GM18873 (cell line): ENCODE results near the gene MAML3.

Experiments
- ATAC-seq: cut with Tn5 transposase; IDR thresholded peaks from one replicate; pipeline ENCODE4 v1.9.1; 2021; ENCODE audit warnings: mild to moderate bottlenecking, moderate library complexity, moderate number of reproducible peaks; ENCODE audit not compliant: unreplicated experiment, low FRiP score

The MAML3 gene

GRCh38 chr4:140019619-140020347, 134.2 kb downstream of the MAML3 start:
- no peak for ATAC-seq

DNA sequence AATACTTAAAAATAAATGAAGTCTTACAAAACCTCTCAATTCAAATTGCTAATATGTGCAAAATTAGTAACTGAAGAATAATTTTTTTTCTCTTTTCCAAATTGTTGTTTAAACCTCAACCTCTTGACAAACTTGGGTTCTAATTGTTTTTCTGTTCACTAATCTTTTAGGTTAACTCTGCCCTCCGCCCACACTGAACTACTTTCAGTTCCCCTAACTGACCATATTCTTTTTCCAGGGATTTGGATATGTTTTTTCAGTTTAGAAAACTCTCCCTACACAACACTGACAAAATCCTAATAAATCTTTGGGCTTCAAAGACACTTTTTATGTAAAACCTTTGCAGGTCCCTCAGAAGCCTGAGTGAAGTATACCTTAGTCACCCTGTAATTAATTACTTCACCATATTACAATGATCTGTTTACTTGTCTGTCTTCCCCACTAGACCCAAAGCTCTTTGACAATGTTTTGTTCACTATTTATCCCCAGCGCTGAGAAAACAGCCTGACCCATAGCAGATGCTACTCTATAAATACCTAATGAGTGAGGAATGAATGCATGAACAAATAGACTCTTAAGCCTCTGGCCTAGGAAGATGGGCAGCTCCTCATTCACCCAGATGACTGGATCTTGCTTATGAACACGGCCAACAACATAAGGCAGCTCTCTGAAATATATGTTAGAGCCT, 134.9 kb downstream of the MAML3 start:
- no peak for ATAC-seq

- ATAC-seq: no peak
Observed at GRCh38 chr4:140014284-140014683, 139.7 kb downstream of the MAML3 start.

- no peak for ATAC-seq
Observed at GRCh38 chr4:140012688-140013486, 141.1 kb downstream of the MAML3 start.

- ATAC-seq: no peak
Observed at GRCh38 chr4:140005699-140006098, 148.3 kb downstream of the MAML3 start.

- no peak for ATAC-seq
Observed at GRCh38 chr4:140004922-140005627, 148.9 kb downstream of the MAML3 start.

DNA sequence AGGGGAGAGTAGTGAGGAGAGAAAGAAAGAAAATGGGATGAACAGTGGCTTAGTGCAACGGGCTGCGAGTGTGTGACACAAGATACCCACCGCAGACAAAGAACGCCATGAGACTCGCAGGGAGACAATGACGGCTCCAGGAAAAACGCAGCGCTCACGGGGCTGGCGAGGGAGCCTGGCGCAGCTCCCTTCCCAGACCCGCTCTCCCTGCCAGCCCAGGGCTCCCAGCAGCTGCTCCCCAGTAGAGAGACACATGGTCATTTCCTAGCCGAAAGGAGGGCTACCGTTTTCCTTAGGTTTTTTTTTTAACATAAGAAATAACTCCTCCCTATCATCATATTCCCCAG, 149.5 kb downstream of the MAML3 start:
- no peak for ATAC-seq

DNA sequence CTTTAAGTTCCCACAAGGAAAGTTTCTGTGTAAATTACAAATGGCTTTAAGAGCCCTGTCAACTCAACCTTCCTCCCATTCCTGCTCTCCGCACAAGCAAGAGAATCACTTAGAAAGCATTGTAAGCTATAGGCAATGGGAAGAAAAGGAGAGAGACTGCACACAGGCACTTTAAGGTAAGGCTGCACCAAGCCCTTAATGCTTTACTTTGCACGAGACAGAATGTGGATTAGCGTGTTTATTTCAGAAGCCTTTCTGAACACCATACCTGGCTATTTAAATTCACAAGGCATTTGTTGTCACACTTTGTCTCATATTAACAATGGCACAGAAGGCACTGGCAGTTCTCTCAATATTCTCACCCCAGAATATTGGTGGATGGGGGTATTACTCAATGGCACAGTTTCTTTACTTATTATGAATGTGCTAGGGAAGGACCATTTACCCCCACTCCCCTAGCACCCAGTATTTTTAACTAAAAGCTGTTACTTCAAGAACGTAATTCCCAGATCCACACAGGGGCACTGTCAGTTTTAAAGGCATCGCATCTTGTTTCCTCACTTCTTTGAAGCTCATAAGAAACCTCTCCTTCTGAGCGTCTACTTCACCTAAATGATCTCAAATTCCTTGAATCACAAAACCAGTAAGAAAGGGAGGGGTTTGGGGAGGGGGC, 150.0 kb downstream of the MAML3 start:
- ATAC-seq: no peak

GRCh38 chr4:140000232-140000631, 153.8 kb downstream of the MAML3 start:
- no peak for ATAC-seq

DNA sequence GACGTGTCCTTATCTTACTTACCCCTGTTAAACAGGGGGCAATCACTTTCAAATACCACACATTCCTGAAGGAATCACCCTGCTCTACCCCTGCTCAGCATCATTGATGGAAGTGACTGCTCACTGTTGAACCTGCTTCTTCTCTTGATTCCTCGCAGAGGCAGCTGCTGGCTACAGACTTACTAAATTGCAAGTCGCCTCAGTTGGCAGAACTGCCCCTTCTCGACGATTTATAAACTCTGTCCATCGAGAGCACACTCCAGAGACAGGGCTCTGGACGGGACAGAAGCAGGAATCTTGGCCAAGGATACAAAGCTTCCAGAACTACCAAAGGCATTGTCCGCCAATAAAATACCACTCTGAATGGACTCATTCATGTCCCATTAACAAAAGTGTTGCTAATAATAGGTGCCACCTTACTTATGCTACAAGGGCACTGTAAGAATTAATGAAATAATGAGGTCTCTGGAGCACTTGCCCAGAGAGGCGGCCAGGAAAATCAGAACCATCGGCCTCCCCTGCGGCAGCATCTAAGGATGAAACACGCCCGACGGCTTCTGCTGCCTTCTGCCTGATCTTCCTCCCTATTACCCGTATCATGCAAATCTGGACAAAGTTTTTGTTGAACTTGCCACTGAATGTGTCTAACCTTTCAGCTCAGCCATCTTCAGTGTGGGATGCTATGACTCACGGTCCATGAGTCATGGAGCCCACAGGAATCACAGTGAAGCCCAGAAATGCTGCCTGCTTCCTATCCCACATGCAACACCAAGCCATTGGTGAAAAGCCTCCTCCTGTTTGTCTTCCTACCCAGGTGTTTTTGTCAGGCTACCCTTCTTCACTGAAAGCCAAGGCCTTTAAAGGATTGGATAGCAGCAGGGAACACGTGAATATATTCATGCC, 164.9 kb downstream of the MAML3 start:
- ATAC-seq: no peak

- no peak for ATAC-seq
Observed at GRCh38 chr4:139987502-139987850, 166.5 kb downstream of the MAML3 start.

DNA sequence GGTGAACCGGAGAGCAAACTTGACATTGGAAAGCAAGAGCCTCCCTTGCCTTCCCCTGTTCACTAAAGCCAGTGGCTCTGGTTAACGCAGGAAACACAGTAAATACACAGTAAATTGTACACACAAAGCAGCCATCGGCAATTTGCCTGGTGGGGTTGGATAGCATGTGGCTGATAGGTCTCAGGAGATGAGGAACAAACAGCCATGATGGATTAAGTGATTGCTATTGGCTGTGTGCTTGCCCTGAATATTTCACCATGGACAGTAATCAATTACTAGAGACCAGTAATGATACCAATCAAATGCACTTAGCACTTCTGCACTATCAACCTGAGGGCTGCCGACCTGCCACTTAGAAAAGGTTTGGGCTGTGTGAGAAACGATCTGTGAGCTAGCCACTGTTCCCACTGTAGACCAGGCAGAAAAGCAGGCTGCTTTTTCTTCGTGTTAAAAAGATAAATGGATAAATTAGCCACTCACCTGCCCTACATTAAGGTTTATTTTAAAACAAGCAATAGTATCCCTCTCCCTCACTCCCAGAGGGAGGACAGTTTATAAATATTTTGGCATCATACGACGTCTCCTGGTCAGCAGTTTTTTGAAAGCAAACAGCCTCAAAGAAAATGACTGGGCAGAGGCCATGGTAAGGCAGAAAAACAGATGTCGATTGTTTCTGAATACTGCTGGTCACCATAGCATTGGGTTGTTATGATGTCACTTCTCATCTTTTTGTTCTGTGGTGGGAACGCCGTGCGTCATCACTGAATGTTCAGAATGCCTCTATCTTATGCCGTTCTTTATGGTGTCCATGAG, 167.1 kb downstream of the MAML3 start:
- no peak for ATAC-seq

DNA sequence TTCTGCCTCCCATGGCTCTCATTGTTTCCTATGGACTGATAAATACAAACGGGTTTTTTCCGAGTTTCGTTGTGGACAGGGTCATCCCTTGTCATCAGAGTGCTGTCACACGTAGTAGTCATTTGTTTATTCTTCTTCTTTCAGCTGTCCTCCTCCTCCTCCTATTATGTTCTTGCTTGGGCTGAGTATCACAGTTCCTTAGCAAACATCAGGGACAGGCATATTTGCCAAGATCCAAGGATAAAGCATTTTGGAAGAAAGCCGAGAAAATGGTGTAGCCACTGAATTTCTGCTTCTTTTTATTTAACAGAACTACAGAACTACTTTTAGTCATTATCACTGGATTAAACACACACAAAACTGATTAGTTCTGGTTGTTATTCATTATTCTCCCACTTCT, 167.9 kb downstream of the MAML3 start:
- no peak for ATAC-seq

DNA sequence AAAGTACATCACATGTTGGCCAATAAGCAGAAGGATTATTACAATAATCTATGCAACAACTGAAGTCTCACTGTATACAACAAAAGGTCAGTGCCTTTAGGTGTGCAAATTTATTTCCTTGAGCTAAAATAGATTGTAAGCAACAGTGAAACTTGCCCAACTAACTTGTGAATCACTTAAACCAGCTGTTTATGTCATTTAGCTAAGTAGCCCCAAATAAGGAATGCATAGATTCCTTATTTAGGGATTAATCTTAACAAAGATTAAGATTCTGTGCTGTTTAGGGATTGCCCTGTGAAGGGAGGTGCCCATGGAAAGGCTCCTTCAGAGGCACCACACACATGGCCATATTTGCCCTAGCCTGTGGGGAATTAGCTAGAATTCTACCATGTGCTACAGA, 168.6 kb downstream of the MAML3 start:
- no peak for ATAC-seq

GRCh38 chr4:139984471-139984870, 169.5 kb downstream of the MAML3 start:
- no peak for ATAC-seq

DNA sequence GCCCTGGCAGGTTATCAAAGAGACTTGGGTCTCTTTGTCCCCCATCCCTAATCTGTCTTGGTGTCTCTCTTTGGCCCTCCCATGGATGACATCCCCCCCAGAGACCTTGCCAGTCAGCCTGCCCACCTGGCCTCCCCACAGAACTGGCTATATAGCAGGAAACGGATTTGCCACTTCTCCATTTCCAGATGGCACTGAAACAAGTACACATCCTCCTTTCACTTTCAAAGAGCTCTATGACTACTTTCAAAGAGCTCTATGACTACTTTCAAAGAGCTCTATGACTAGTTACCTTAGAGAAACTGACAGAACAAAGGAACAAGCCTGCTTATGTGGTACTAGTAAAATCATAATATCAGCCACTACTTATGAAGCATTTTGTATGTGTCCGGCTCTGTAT, 175.3 kb downstream of the MAML3 start:
- peak; percentile 95 for ATAC-seq

- ATAC-seq: no peak
Observed at GRCh38 chr4:139977838-139978609, 176.0 kb downstream of the MAML3 start.

DNA sequence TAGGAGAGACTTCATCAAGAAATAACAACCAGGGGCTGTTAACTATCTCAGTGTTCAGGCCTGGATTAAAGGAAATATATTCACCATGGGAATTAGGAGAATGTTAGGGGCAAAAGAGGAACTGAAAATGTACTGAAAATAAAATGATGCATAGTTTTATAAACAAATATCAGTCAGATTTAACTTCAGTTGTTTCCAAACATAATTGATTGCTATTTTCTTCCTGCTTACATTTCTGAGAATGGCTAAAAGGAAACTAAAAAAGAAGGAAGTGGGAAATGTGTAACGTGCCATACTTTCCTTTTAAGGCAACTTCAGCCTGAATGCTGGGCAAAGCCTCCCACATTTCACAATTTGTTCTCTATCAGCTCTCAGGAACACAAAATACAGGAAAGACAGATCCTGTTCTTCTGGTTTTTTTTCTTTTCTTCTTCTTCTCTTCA, 178.1 kb downstream of the MAML3 start:
- no peak for ATAC-seq
